ENCODE measurements around the gene CD59.

The CD59 gene

DNA sequence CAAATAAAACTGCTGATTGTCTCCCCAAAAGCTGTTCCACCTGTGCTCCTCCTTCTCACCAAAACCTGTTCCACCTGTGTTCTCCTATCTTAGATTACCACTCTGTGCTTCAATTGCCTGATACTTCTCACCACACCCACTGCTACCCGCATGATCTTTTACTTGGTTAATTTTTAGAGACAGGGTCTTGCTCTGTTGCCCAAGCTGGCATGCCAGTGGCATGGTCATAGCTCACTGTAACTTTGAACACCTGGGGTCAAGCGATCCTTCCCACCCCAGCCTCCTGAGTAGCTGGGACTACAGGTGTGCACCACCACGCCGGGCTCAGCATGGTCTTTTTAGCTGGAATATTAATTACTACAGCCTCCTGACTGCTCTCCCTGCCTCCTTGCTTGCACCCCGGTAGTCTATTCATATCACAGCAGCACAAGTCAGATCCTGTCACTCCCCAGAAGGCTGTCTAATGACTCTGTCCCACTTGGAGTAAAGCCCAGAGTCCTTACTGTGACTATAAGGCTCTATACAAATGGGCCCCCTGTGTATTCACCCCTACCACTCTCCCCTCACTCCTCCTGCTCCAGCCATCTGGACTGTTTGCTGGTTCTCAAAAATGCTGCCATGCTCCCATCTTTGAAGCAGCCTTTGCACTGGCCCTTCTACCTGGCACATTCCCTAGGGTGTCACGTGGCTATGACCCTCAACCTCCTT, 39.1 kb downstream of the CD59 start:
- in situ Hi-C loops (cut with MboI; ENCODE audit: low sequenced_read_pairs): loop anchor here (25.0 kb wide), 1 partner anchor 560 kb away; no protein-coding TSS in a partner anchor

DNA sequence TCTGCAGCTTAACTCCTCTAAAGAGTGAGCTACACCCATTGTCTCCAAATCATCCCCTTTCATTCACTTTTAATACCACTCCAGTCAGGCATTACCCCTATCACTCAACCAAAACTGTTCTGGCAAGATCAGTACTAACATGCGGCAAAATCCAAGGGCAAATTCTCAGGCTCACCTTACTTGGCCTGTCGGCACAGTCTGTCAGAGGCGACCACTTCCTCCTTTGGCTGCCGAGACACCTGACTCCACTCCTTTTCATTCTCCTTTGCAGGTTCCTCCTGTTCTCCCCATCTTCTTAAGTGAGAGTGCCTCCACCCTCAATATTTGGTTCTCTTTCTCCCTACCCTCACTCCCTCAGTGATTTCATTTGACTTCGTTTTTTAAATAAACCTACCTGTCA, 39.8 kb downstream of the CD59 start:
- in situ Hi-C loops (cut with MboI; ENCODE audit: low sequenced_read_pairs): loop anchor here (25.0 kb wide), 1 partner anchor 559 kb away; no protein-coding TSS in a partner anchor

DNA sequence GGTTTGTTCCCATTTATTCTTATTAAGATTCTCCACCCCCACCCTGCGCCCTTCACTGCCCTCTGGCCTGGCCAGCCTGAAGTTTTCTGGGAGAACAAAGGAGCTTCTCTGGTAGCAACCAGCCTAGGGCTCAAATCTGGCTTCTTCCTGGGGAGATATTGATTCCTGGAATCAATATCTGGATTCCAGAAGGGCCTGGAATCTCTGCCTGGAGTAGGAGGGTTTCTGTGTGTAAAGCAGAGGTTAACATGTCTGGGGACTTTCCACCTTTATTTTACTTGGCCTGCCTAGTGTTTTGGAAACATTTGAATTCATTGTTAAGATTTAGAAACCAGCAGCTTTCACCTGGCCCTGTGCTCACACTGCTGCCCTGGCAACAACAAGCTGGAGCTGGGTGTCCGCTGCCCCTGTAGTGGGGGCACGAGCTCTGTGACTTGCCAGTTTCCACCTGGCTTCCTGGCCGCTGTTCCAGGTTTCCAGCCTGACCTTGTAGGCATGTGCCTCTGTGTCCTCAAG, 41.1 kb downstream of the CD59 start:
- in situ Hi-C loops (cut with MboI; ENCODE audit: low sequenced_read_pairs): loop anchor here (25.0 kb wide), 1 partner anchor 558 kb away; no protein-coding TSS in a partner anchor

- in situ Hi-C loops (cut with MboI; ENCODE audit: low sequenced_read_pairs): loop anchor here (25.0 kb wide), 1 partner anchor 557 kb away; no protein-coding TSS in a partner anchor
Observed at GRCh38 chr11:33694346-33695050, 41.7 kb downstream of the CD59 start.

DNA sequence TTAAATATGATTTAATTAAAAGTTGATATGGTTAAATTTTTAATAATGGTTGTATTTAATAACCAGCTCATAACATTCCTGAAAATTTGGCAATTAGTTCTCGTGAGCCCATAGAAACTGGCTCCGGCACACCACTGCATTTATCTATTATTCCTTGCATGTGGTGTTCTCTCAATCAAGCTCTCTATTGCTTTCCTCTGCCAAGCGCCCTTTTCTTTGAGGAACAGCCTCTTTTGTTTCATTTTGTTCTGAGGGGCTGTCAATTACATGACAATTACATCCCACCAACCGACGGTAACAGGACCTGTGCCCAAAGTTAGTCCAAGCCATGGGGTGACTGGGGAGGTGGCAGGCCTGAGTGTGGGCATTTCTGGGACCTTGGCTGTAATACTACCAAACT, 43.7 kb downstream of the CD59 start:
- in situ Hi-C loops (cut with MboI; ENCODE audit: low sequenced_read_pairs): loop anchor here (25.0 kb wide), 1 partner anchor 555 kb away; no protein-coding TSS in a partner anchor

- in situ Hi-C loops (cut with MboI; ENCODE audit: low sequenced_read_pairs): loop anchor here (25.0 kb wide), 1 partner anchor 555 kb away; no protein-coding TSS in a partner anchor
Observed at GRCh38 chr11:33692013-33692504, 44.2 kb downstream of the CD59 start.

- in situ Hi-C loops (cut with MboI; ENCODE audit: low sequenced_read_pairs): loop anchor here (25.0 kb wide), 1 partner anchor 554 kb away; no protein-coding TSS in a partner anchor
Observed at GRCh38 chr11:33691066-33691864, 45.0 kb downstream of the CD59 start.

GRCh38 chr11:33690290-33691065, 45.7 kb downstream of the CD59 start:
- in situ Hi-C loops (cut with MboI; ENCODE audit: low sequenced_read_pairs): loop anchor here (25.0 kb wide), 1 partner anchor 553 kb away; no protein-coding TSS in a partner anchor

DNA sequence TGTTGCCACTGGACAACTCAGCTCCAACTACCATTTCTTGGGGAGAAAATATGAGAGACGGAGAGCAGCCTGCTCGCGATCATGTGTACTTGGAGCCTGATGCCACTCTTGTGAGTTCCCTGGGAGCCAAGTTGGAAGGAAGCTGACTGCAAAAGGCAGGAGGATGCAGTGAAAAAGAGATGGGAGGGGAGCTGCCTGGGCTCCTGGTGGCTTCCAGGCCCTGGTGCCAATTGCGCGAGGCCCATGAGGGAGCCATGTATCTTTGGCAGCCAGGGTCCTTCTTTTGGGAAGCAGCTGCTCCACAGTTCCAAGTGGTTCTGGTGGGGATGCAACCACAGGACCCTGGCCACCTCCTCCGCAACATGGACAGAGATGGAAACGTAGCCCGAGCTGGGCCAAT, 46.7 kb downstream of the CD59 start:
- in situ Hi-C loops (cut with MboI; ENCODE audit: low sequenced_read_pairs): loop anchor here (25.0 kb wide), 1 partner anchor 552 kb away; no protein-coding TSS in a partner anchor

GRCh38 chr11:33689085-33689484, 47.1 kb downstream of the CD59 start:
- in situ Hi-C loops (cut with MboI; ENCODE audit: low sequenced_read_pairs): loop anchor here (25.0 kb wide), 1 partner anchor 552 kb away; no protein-coding TSS in a partner anchor

- in situ Hi-C loops (cut with MboI; ENCODE audit: low sequenced_read_pairs): loop anchor here (25.0 kb wide), 1 partner anchor 551 kb away; no protein-coding TSS in a partner anchor
Observed at GRCh38 chr11:33687733-33688479, 48.3 kb downstream of the CD59 start.

GRCh38 chr11:33685082-33685481, 51.1 kb downstream of the CD59 start:
- in situ Hi-C loops (cut with MboI; ENCODE audit: low sequenced_read_pairs): loop anchor here (25.0 kb wide), 1 partner anchor 548 kb away; no protein-coding TSS in a partner anchor

GRCh38 chr11:33684003-33684706, 52.1 kb downstream of the CD59 start:
- in situ Hi-C loops (cut with MboI; ENCODE audit: low sequenced_read_pairs): loop anchor here (25.0 kb wide), 1 partner anchor 547 kb away; no protein-coding TSS in a partner anchor

- in situ Hi-C loops (cut with MboI; ENCODE audit: low sequenced_read_pairs): loop anchor here (25.0 kb wide), 1 partner anchor 545 kb away; no protein-coding TSS in a partner anchor
Observed at GRCh38 chr11:33682446-33682845, 53.8 kb downstream of the CD59 start.

GRCh38 chr11:33682019-33682418, 54.2 kb downstream of the CD59 start:
- in situ Hi-C loops (cut with MboI; ENCODE audit: low sequenced_read_pairs): loop anchor here (25.0 kb wide), 1 partner anchor 545 kb away; no protein-coding TSS in a partner anchor

- in situ Hi-C loops (cut with MboI; ENCODE audit: low sequenced_read_pairs): loop anchor here (25.0 kb wide), 1 partner anchor 541 kb away; no protein-coding TSS in a partner anchor
Observed at GRCh38 chr11:33678616-33679015, 57.6 kb downstream of the CD59 start.

DNA sequence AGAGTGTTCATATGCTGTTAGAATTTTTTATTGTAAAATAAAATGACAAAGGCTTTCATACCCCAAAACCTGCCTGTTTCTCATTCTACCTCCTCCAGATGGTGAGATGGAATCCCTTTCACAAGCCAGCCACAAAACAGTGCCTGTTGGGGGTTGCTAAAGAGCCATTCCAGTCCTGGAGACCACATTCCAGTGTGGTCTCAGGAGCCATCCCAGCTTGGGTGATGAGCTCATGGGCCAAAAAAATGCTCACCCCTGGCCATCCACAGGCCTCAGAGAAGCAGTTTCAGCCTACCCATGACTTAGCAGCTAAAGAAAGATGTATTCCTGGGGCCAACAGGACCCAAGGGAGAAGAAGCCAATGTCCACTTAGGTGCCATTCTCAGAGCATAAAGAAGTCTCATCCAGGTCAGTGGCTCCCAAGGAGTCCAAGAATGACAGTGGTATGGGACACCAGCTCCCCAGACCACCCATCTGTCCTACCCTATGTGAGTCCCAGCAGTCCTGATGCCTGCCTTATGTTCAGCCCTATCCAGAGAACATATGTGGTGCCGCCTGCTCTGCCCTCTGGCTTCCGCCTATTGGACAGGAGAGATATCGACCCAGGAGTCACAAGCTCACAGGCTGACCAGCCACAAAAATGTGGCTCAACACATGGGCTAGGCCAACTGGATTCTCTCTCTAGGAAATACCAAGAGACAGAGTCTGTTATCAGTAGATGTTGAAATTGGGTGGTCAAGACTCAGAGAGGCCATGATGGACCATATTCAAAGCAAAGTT, 62.0 kb downstream of the CD59 start:
- in situ Hi-C loops (cut with MboI; ENCODE audit: low sequenced_read_pairs): no loop called here

Measured in HL-60/S4 treated with retinoic acid at 250 ng/mL for 4 days and 3 days (cell line).